HS-5 (cell line): ENCODE data around the gene ARFGEF2.
"Not testable (repeated sequence)": the region's sequence is repeated elsewhere in the genome, so short reads cannot be mapped to it uniquely, and the experiment has no call there.

Source experiments
- DNase-seq: peaks from one replicate; pipeline ENCODE4 v3.0.0-alpha.2; 2012; ENCODE audit warnings: low read depth

ARFGEF2 gene

DNA sequence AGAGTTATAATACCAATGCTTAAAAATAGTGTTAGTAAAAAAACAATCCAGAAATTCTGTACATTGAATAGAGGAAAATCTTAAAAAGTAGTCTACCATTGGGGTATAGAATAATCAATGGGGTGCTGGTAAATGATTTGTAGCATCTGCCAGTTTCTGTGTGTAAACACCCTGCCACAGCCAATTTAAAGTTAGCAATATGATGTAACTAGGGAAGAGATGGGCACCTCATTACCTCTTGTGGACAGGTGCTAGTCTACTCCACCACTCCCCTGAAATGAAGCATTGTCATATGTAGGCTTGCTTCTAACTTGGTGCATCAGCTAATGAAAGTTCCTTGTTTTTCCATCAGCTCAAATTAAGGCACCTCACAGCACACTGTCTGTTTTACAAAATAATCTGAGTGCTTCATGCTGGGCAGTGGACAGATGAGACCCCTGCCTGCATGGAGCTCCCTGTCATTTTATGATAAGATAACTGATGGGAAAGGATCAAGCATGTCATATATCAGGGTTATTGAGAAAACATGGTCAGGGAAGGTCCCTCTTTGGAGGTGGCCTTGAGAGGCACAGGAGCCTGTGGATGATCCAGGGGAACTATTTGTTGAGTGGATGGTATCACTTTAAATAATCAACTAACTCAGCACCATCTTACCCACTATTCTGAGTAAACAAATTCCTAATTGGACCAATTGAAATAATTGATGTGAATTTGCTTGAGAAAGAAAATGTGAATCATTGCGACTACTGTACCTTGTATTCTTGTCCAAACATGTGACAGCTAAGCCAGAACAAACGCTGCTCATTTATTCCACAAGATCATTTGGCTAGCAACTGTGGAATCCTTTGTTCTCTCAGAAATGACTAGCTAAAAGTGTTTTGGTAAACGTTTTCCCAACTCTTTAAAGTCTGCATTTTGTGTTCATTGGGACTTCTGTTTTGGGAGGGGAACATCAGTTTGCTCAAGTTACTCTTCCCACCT, 78.7 kb downstream of the ARFGEF2 start:
- no peak for DNase-seq

DNA sequence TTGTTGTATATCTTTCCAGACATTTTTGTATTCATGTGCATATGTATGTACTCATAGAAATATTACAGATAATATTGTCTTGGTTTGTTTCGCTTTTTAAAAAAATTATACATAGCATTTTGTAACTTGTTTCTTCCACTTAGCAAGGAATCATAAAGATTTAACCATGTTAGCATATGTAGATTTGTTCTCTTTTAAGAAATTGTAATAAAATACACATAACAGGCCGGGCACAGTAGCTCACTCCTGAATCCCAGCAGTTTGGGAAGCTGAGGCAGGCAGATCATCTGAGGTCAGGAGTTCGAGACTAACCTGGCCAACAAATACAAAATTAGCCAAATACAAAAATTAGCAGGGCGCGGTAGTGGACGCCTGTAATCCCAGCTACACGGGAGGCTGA, 80.2 kb downstream of the ARFGEF2 start:
- DNase-seq, result no peak

DNA sequence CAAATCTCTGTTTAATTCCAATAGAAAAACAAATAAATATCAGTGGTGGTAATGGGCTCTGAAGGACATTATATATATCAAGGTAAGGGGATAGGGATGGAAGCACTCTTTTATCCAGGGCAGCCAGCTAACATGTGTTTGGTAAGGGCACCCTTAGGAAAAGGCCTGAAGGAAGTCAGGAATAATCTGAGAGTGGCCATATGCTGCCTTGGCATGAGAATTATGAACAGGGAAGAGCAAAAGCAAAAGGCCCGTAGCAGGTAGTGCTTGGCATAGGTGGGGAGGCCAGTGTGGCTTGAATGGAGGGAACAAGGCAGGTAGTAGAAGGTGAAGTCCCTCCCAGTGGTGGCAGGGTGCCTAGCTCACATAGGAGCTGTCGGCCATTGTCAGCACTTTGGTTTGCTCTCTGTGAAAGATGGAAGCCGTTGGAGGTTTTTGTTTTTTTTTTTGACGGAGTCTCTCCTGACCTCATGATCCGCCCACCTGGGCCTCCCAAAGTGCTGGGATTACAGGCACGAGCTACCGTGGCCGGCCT, 85.0 kb downstream of the ARFGEF2 start:
- DNase-seq, result no peak

DNA sequence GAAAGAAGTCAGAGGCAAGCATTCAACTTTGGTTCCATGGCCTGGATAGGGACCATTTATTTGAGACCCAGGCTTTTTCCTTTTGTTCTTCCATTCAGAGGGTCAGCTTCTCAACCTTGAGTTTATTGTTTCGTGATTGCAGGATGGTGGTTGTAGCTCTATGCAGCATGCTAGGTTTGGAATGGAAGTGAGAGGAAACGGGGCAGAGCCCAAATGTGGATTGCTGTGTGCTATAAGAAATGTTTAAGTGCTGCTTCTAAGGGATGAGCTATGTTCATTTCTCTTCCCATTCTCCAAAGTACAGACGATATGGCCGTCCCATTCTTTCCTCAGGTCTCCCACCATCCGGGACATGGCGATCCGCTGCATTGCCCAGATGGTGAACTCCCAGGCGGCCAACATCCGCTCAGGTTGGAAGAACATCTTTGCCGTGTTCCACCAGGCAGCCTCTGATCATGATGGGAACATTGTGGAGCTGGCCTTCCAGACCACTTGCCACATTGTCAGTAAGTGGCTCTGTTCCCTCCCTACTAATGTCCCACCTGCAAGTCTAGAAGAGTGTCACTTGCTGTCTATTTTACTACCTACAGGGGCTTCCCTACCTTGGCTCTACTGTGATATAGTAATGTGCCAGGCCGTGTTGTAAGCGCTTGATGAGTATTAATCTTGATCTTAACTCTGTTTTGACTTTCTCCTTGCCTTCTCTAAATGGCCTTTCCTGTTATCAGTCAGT, 88.6 kb downstream of the ARFGEF2 start:
- DNase-seq, result no peak

DNA sequence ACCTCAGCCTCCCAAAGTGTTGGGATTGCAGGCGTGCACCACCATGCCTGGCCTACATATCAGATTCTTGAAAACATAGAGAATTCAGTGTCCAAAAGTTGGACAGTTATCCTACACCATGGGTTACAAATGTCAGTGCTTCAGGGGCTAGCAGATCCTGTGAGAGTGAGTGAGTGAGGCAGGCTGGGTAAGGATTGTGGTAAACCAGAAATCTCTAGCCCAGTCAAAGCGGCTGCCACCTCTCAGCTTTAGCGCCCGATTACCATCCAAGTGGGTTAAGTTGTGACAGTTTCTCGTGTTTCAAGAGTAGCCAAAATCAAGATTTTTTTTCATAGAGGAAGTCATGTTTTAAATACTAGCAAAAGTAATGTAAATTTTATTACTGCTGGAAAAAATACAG, 102.7 kb downstream of the ARFGEF2 start:
- no peak for DNase-seq

DNA sequence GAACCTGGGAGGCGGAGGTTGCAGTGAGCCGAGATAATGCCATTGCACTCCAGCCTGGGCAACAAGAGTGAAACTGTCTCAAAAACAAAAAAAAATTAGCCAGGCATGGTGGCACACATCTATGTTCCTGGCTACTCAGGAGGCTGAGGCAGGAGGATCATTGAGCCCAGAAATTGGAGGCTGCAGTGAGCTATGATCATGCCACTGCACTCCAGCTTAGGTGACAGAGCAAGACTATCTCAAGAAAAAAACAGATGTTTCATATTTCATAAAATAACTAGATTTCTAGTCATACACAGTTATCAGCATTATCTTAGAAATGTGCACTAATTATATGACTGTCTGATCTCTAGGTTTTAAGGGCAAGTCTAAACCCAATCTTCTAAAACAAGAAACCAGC, 106.7 kb downstream of the ARFGEF2 start:
- DNase-seq, result not testable (repeated sequence)

DNA sequence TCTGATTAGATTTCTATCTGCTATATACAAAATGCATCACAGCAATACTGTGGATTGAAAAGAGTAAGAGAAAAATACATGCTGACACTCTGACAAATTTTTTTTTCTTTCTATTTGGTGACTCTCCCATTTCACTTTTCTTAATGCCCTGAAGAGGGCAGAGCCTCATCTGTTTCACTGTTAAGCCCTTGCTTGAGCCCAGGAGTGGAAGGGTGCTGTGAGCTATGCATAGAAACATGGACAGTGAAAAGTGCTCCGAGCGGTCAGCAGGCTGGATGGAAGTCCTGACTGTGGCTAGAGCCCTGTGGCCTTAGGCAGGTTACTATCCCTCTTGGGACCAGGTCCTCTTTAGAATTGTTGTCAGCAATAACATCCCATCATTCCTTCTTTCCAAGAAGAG, 107.2 kb downstream of the ARFGEF2 start:
- no peak for DNase-seq

DNA sequence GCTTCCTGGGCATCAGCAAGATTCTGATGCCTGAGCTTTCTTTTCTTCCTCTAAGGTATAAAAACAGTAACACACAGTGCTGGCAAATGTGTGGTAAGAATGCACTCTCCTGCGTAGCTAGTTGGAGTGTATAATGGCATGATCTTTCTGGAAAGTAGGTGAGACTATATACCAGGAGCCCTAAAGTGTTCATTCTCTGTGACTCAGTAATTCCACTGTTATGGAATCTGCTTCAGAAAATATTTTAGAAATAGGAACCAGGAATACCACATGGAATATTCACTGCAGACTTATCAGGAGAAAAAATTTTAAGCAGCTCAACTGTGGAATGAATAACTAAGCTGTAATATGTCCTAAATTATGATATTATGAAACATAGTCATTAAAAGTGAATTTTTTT, 107.7 kb downstream of the ARFGEF2 start:
- peak; percentile 65 for DNase-seq

DNA sequence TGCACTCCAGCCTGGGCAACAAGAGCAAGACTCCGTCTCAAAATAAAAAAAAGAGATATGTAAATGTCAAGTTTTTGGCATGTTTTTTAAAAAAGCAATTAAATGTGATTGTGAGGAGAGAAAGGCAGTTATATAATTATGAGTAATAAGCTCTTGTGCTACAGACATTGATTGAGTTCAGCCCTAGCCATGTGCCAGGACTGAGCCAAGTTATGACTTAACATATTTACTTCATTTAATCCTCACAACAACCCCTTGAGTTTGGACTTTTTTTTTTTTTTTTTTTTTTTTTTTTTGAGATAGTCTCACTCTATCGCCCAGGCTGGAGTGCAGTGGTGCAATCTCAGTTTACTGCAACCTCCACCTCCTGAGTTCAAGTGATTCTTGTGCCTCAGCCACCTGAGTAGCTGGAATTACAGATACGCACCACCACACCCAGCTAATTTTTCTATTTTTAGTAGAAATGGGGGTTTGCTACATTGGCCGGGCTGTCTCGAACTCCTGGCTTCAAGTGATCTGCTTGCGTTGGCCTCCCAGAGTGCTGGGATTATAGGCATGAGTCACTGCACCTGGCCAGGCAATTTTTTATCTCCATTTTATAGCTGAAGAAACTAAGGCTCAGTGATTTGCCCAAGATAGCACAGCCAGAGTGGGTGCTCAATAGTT, 109.6 kb downstream of the ARFGEF2 start:
- DNase-seq, result no peak

DNA sequence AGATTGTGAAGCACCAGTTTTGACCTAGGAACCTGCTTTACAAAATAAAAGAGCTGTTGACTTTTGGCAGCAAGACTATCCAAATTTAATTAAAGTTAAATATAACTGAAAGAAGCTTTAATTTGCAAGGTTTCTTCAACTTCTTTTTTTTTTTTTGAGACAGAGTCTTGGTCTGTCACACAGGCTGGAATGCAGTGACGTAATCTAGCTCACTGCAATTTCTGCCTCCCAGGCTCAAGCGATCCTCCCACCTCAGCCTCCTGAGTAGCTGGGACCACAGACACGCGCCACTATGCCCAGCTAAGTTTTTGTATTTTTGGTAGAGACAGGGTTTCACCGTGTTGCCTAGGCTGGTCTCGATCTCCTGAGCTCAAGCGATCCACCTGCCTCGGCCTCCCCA, 110.9 kb downstream of the ARFGEF2 start:
- DNase-seq, result no peak

DNA sequence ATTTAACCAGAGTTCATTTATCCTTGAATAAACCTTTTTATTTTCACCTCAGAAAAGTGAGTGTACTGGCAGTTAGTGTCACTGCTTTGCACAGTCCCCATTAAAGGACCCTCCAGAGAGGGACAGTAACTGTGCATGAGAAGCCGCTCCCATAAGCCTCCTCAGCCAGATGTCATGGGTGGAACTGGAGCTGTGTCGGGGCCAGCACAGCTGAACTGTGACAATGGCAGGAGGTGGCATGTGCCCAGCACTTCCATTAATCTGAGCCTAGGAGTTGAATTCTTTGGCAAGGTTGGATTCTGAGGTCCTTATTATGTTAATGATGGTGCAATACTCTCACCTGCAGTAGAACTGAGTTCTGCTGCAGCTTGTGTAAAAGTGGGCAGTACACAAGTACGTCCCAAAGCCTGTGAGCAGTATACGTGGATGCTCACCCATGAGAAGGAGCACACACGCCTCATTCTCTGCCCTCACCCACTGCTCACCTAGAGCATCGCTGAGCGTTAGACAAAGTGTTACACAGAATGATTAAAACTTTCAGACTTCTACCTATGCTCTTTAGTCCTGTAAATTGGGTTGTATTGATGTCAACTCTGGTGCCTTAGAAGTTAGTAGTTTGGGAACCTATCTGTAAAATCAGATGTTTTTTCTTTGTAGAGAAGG, 112.7 kb downstream of the ARFGEF2 start:
- no peak for DNase-seq

DNA sequence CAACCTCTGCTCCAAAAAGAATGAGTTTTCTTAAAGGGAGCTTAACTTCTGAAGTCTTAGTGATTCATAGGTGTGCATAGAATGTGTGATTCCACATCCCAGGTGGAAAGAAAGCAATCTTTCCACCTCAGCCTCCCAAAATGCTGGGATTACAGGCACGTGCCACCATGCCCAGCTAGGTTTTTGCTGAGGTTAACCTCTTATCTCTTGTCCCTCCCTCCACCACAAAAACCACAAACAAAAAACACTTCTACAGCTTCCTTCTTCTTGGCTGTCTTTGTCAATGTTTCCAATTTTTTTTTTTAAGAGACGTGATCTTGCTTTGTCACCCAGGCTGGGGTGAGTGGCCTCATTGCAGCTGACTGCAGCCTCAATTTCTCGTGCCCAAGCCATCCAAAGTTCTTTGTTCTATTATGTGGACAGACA, 116.5 kb downstream of the ARFGEF2 start:
- DNase-seq, result no peak

DNA sequence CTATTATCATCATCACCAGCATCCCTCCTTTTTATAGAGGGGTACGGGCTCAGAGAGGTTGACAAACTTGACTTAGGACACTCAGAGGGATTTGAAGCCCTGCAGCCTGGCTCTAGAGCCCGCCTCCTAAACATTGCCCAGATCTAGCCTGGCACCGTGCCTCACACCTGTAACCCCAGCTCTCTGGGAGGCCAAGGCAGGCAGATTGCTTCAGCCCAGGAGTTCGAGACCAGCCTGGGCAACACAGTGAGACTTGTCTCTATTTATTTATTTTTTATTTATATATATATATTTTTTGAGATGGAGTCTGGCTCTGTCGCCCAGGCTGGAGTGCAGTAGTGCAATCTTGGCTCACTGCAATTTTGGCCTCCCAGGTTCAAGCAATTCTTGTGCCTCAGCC, 118.3 kb downstream of the ARFGEF2 start:
- DNase-seq, result no peak

DNA sequence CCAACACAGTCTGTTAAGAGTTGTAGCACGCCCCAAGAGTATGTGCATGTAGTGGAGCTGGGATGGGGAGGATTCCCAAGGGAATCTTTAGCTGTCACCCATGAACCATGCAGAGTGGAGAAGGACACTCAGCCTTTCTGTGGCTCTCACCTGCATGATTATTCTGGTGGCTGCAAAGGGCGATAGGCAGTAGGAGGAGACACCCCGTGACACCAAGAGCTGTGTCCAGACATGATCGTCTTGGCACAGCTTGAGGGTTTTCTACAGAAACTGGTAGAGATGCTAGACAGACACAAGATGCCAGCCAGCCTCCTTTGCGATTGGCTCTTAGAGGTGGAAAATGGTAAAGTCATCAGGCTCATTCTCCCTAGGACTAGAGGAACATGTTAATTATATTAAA, 121.5 kb downstream of the ARFGEF2 start:
- DNase-seq, result no peak

DNA sequence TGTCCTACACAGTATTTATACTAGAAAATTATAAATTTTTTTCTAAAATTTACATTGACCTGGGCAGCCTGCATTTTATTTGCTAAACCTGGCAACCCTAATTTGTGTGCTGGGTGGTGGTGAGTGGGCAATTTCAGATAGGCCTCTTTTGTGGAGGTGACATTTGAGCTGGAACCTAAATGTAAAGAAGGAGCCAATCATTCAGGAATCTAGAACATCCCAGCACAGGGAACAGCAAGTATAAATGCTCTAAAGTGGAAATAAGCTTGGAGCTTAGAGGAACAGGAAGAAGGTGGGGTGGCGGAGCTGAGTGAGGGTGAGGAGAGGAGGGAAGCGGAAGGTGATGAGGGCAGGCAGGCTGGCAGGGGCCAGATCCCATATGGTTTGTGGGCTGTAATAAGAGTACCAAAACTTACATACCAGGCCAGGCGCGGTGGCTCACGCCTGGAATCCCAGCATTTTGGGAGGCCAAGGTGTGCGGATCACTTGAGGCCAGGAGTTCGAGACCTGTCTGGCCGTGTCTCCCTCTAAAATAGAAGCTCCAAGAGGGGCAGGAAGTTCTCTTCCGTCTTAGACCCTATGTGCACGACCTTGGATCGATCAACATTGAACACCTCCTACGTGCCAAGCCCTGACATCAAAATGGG, 124.1 kb downstream of the ARFGEF2 start:
- no peak for DNase-seq

DNA sequence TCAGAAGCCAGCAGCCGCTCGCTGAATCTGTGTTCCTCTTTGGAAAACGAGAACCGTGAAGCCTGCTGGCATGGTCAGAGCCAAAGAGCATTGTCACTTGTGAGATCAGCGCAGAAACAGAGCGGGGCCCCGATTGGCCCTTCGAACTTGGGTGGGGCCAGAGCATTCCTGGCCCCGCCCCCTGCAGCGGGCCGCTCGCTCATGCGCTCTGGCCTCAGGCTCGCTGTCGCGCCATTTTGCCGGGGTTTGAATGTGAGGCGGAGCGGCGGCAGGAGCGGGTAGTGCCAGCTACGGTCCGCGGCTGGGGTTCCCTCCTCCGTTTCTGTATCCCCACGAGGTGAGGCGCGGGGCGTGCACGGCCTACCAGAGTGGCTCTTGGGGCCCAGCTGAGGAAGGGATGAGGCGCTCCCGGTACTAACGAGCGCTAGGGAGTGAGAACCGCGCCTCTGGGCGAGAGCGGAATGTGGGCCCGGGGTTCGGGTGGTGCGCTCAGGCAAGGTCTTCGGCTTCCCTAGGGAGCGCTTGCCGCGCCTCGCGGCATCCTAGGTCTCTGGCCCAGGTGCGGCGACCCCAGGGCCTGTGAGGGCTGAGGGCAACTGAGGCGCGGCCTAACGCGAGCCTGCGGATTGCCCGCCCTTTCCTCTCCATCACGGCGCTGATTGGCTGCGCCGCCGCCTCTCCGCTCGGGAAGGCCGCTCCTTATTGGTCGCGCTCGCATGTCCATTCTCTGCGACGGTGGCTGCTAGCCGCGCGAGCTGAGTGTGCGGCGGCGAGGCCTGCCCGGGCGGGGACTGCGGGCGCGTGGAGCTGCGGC, 124.8 kb downstream of the ARFGEF2 start, which contains the start of gene CSE1L:
Gene CSE1L (plus strand): TSS at position 226 of the 814 bp plus-strand sequence. CDS start 12,152 bp downstream, outside the sequence.
- DNase-seq, result peak; percentile 100

DNA sequence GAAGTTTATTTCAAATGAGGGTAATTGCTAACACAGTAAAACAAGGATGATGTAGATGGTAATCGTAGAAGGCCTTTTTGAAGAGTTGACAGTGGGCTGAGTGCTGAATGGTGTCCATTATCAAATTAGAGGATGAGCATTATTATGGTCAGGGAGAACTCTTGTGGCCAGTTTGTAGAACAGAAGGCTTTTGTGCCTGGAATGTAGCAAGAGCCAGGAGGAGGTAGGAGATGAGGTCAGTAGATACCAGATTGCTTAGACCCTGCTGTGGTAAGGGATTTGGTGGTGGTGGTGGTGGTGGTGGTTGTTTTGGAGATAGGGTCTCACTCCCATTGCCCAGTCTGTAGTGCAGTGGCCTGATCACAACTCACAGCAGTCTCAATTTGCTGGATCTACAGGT, 130.8 kb downstream of the ARFGEF2 start:
- no peak for DNase-seq

DNA sequence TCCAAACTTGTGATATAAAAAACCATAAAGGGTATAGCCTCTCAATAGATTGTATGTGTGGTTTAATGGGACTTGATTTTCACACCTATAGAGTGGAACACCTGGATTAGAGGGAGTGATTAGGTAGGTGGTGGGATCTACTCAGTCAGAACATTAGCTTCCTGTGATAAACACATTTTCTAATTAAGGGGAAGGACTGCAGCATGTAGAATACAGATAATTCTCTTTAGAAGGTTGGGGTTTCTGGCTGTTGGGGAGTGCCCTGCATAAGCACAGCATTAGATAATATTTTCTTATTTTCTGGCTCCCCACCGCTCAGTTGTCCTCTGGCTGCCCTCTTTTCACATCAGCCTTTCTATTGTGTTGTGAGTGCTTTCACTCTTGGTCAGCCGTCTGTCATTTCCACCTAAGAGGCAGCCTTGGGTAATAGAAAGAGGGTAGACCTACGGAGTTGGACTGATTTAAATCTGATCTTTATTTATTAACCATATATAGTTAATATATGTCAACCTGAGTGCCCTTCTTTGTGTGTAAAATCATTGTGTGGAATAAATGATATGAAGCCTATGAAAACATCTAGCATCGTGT, 132.6 kb downstream of the ARFGEF2 start:
- DNase-seq, result no peak

DNA sequence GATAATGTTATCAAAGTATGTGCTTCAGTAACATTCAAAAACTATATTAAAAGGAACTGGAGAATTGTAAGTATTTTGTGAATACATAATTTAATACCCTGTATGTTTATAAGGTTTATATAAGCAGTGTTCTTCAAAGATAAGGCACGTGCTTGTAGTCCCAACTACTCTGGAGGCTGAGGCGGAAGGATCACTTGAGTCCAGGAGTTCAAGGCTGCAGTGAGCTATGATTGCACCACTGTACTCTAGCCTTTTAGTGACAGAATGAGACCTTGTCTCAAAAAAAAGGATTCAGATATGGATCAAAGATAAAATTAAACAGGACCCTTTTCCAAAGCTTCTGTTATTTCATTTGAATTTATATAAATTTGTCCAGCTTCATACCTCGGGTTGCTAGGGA, 141.8 kb downstream of the ARFGEF2 start:
- no peak for DNase-seq

DNA sequence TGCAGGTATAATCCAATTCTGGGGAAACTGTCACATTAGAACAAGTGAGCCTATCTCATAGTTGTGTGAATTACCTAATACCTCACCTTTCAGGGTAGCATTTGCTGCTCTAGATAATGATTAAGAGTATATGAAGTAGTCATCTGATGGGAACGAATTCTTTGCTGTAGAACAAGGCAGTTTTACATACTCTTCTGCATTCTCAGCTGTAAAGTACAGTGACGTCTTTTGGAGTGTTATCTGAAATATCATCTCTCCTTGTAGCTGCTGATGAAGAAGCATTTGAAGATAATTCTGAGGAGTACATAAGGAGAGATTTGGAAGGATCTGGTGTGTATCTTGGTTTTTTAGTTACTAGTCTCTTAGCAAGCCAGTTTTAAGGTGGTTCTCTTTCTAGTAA, 153.0 kb downstream of the ARFGEF2 start:
- no peak for DNase-seq
